ENCODE data around the gene DHX8.
"Not testable (repeated sequence)": the region's sequence is repeated elsewhere in the genome, so short reads cannot be mapped to it uniquely, and the experiment has no call there.

- TF ChIP-seq CTCF, POLR2A (IDR thresholded peaks at IDR 0.05): not testable (repeated sequence)
Observed at GRCh38 chr17:43476306-43476705, 7.5 kb upstream of the DHX8 start.

All from thyroid gland (tissue), 4 donors.